OCI-LY3 (cell line): ENCODE results near the gene UBXN6.

Source experiments
- CTCF ChIP-seq: fragments of 200-600, 300-600 bp; sonication (generic); IDR thresholded peaks from 2 replicates; pipeline ENCODE4 v1.5.1; 2014; ENCODE audit warnings: antibody characterized with exemption, low read length, low read depth
- EZH2phosphoT487 ChIP-seq: fragments of 200-600 bp; shearing (Covaris generic); IDR thresholded peaks from 2 replicates; pipeline ENCODE4 v1.6.1; 2018; ENCODE audit warnings: antibody characterized with exemption, mixed run types, low read depth

DNA sequence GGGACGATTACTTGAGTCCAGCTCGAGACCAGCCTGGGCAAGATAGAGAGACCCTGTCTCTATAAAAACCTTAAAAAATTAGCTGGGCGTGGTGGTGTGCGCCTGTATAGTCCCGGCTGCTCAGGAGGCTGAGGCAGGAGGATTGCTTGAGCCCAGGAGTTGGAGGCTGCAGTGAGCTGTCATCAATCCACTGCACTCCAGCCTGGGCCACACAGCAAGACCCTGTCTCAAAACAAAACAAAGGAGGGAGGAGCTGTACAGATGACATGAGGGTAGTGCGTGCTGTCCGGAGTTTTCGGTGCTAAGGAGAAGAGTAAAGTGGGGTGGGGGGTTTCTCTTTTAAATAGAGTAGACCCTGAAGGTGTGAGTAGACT lies 37.1 kb upstream of the UBXN6 start:
- TF ChIP-seq EZH2phosphoT487: no peak
- no peak for TF ChIP-seq CTCF
